HPDE6-E6E7 (cell line): Measurements from ENCODE around the gene CDK12.
A peak's percentile ranks its signal among the peaks of the same experiment; 100 is the strongest.
"Not testable (repeated sequence)": the region's sequence is repeated elsewhere in the genome, so short reads cannot be mapped to it uniquely, and the experiment has no call there.

Experiments
- DNase-seq: peaks from one replicate; pipeline ENCODE4 v3.0.0; 2011; ENCODE audit warnings: missing footprints; ENCODE audit errors: extremely low spot score

CDK12 gene

DNA sequence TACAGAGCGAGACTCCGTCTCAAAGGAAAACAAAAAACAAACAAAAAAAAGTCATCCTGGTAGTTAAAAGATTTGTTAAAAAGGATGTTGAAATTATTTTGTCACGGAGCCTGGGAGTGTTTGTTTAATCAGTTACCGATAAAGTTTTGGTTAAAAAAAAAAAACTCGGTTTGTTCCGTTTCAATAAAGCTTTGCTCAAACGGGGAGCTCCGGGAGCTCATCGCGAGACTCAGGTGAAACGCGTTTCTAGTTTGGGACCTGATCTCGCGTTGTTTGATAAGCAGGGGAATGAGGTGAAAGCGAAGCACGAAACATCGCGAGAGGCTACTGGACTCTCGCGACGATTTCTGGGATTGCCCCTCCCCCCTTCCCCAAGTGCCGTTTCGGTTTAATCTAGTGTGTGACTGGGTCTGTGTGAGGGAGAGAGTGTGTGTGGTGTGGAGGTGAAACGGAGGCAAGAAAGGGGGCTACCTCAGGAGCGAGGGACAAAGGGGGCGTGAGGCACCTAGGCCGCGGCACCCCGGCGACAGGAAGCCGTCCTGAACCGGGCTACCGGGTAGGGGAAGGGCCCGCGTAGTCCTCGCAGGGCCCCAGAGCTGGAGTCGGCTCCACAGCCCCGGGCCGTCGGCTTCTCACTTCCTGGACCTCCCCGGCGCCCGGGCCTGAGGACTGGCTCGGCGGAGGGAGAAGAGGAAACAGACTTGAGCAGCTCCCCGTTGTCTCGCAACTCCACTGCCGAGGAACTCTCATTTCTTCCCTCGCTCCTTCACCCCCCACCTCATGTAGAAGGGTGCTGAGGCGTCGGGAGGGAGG lies at the start of gene CDK12:
CDK12 (plus strand) TSS at position 374 of the 813 bp plus-strand sequence. CDS start 586 bp downstream, outside the sequence.
- peak; percentile 98 for DNase-seq

DNA sequence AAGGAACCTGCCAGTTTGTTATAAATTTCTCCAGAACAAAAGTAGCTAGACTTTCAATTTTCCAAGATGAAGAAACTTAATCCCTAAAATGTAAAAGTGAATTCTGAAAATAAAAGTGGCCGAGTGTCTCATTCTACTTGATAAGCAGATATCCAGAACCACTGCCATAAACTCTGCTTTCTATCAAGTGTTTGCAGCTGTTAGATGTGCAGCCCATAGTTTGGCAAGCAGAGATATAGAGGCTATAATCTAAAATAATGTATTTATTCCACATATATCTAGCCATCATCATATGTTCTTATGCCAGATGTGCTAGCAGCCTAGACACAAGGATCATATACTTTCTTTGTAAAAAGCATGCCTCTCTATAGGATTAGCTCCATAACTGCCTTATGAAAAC lies 45.1 kb upstream of the CDK12 start:
- no peak for DNase-seq

- DNase-seq = no peak
These were observed 31.7 kb upstream of the CDK12 start for GRCh38 chr17:39429600-39429999.

DNA sequence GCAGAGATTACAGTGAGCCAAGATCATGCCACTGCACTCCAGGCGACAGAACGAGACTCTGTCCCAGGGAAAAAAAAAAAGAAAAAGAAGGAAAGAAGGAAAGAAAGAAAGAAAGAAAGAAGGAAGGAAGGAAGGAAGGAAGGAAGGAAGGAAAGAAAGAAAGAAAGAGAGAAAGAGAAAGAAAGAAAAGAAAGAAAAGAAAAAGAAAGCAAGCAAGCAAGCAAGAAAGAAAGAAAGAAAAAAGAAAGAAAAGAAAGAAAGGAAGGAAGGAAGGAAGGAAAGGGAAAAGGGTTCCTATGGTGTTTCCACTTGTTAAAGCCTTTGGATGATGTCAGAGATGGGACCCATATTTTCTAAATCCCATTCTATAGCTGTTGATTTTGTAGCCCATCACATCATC lies 21.4 kb upstream of the CDK12 start:
- not testable (repeated sequence) for DNase-seq

GRCh38 chr17:39443326-39443725 lies 18.0 kb upstream of the CDK12 start:
- DNase-seq = no peak

- no peak for DNase-seq
These were observed 13.7 kb upstream of the CDK12 start for GRCh38 chr17:39447561-39447960.

GRCh38 chr17:39450051-39450450 lies 11.2 kb upstream of the CDK12 start:
- no peak for DNase-seq

GRCh38 chr17:39450847-39451581 lies 10.3 kb upstream of the CDK12 start, which contains the start of gene MED1:
Gene MED1, minus strand, starts transcription at chr17:39451263. Its CDS starts 201 bp downstream, at chr17:39451062.
- DNase-seq = peak; percentile 96

- no peak for DNase-seq
These were observed 5.4 kb upstream of the CDK12 start for GRCh38 chr17:39455919-39456318.

- DNase-seq = no peak
These were observed 762 bp downstream of the CDK12 start for GRCh38 chr17:39461926-39462569.

DNA sequence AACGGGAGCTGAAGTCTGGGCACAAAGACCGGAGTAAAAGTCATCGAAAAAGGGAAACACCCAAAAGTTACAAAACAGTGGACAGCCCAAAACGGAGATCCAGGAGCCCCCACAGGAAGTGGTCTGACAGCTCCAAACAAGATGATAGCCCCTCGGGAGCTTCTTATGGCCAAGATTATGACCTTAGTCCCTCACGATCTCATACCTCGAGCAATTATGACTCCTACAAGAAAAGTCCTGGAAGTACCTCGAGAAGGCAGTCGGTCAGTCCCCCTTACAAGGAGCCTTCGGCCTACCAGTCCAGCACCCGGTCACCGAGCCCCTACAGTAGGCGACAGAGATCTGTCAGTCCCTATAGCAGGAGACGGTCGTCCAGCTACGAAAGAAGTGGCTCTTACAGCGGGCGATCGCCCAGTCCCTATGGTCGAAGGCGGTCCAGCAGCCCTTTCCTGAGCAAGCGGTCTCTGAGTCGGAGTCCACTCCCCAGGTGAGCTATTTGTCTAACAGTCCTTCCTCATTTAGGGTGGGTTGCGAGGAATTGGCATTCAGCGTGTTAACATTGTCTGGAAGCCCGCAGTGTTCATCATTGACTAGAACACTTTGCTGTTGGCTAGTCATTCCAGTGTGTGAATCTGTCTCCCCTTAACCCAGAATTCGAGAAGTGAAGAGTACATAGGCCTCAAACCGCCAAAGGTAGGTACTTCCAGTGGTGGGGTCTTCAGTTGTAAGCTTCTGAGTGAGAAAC lies 1.5 kb downstream of the CDK12 start:
- DNase-seq = no peak

DNA sequence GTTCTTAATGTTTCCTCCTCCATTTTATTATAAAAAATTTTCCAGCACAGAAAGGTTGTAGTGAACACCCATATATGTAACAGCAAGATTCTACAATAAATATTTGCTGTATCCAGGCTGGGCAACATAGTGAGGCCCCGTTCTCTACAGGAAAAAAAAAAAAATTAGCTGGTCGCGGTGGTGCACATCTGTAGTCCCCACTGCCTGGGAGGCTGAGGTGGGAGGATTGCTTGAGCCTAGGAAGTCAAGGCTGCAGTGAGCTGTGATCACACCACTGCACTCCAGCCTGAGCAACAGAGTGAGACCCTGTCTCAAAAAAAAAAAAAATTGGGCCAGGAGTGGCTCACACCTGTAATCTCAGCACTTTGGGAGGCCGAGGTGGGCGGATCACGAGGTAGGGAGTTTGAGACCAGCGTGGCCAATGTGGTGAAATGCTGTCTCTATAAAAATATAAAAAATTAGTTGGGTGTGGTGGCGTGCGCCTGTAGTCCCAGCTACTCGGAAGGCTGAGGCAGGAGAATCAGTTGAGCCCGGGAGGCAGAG lies 3.4 kb downstream of the CDK12 start:
- not testable (repeated sequence) for DNase-seq

- DNase-seq = not testable (repeated sequence)
These were observed 7.3 kb downstream of the CDK12 start for GRCh38 chr17:39468610-39469009.

DNA sequence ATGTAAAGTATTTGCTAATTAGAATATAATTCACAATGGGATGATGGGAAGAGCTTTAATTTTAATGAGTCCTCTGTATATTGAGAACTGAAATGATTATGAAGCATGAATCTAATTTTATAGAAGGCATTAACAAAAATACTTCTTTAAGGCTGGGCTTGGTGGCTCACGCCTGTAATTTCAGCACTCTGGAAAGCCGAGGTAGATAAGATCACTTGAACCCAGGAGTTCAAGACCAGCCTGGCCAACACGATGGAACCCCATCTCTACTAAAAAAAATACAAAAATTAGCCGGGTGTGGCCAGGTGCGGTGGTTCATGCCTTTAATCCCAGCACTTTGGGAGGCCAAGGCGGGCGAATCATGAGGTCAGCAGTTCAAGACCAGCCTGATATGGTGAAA lies 12.0 kb downstream of the CDK12 start:
- DNase-seq = no peak

DNA sequence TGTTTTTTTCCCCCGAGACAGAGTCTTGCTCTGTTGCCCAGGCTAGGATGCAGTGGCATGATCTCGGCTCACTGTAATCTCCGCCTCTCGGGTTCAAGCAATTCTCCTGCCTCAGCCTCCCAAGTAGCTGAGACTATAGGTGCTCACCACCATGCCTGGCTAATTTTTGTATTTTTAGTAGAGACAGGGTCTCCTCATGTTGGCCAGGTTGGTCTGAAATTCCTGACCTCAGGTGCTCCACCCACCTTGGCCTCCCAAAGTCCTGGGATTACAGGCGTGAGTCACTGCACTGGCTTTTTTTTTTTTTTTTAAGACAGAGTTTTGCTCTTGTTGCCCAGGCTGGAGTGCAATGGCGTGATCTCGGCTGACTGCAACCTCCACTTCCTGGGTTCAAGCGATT lies 18.3 kb downstream of the CDK12 start:
- DNase-seq = not testable (repeated sequence)

DNA sequence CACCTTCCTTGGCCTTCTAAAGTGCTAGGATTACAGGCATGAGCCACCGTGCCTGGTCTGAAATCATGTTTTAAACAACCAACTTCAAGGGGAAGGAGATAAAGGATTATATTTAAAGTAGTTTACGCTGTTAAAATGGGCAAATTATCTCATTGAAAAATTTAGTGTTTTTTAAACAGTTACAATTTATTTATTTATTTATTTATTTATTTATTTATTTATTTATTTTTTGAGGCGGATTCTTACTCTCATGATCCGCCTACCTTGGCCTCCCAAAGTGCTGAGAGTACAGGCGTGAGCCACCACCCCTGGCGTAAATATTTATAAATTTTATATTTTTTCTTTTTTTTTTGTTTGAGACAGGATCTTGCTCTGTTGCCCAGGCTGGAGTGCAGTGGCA lies 22.2 kb downstream of the CDK12 start:
- no peak for DNase-seq

GRCh38 chr17:39484178-39484577 lies 22.9 kb downstream of the CDK12 start:
- no peak for DNase-seq

DNA sequence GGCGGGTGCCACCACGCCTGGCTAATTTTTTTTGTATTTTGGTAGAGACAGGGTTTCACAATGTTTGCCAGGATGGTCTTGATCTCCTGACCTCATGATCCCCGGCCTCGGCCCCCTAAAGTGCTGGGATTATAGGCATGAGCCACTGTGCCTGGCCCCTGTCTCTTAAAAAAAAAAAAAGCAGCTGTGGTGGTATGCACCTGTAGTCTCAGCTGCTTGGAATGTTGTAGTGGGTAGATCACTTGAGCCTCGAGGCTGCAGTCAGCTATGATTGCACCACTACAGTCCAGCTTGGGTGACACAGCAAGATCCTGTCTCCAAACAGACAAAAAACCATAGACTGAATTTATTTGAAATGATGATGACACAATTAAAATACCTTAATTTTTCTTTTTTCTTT lies 24.3 kb downstream of the CDK12 start:
- no peak for DNase-seq

DNA sequence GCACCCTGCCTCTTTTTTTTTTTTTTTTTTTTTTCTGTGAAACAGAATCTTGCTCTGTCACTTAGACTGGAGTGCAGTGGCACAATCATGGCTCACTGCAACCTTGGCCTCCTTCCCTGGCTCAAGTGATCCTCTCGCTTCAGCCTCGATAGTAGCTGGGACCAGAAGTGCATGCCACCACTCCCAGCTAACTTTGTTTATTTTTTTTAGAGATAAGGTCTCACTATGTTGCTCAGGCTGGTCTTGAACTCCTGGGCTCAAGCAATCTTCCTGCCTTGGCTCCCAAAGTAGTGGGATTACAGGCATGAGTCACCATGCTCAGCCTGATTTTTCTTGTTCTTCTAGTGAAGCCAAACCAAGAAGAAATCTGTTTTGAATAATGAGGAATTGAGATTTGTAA lies 25.0 kb downstream of the CDK12 start:
- DNase-seq = no peak

GRCh38 chr17:39487490-39487889 lies 26.2 kb downstream of the CDK12 start:
- not testable (repeated sequence) for DNase-seq

DNA sequence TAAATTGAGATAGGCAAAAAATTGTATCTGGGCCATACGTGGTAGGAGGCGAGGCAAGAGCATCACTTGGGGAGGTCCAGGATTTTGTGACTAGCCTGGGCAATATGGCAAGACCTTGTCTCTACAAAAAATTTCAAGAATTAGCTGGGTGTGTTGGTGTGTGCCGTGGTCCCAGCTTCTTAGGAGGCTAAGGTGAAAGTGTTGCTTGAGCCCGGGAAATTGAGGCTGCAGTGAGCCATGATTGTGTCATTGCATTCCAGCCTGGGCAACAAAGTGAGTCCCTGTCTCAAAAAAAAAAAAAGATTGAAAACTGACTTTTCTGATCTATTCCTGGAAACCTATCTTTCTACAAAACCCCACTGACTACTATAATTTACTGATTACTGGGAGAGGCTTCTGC lies 26.7 kb downstream of the CDK12 start:
- DNase-seq = no peak
